HepG2 (cell line): ENCODE data around the gene TBXAS1. TPM values are rescaled to one million over a fixed set of nuclear protein-coding genes. Genes with fewer than 3 reads are reported as not detected.

Experiments used
- ATAC-seq: fragments of 200-7000 bp; cut with Tn5 transposase; 3 replicates; pipeline ENCODE4 v1.9.1; 2020; ENCODE audit warnings: mild to moderate bottlenecking, moderate library complexity
- BruUV-seq: library from RNA; stranded (reverse); fragments of 400-500 nt; replicated peaks from 2 replicates; lab custom pipeline; 2021; lab: Mats Ljungman, UMichigan
- CTCF ChIA-PET: fragments of 300-600 bp; formaldehyde crosslinking; extraction: SDS; loops from one replicate; lab custom pipeline; 2021; ENCODE audit warnings: low total read pairs, inconsistent platforms, low intra/inter-chr PET ratio; lab: Yijun Ruan, JAX
- POLR2A ChIA-PET: fragments of 350-600 bp; sonication (Branson Sonifier 250); formaldehyde crosslinking; loops from one replicate; lab custom pipeline; 2020; ENCODE audit warnings: antibody characterized with exemption, inconsistent platforms; lab: Yijun Ruan, JAX
- DNase-seq: peaks from one replicate; pipeline ENCODE4 v3.0.0-alpha.2; 2015; ENCODE audit warnings: low spot score
- FAIRE-seq: peaks from 3 replicates; lab custom pipeline; 2011; peaks lifted over from hg19 to GRCh38; lab: Jason Lieb, UNC
- H2AFZ ChIP-seq: one replicate; pipeline ENCODE4 v1.6.1; 2011; ENCODE audit warnings: low read length, inconsistent platforms
- H3K27ac ChIP-seq: fragments of 300-600 bp; 3 replicates; pipeline ENCODE4 v1.8.0; 2011; ENCODE audit warnings: mixed run types, mild to moderate bottlenecking, mixed read lengths, low read length, inconsistent platforms; ENCODE audit not compliant: insufficient read depth; ENCODE audit errors: extremely low read length
- H3K27me3 ChIP-seq, 2 experiments: fragments of 200-600 bp in 1 of 2; 2 replicates in 1 of 2; 3 replicates in 1 of 2; pipeline versions ENCODE4 v1.6.0 to v1.8.0; 2011; ENCODE audit warnings: low read length in 2 of 2, mild to moderate bottlenecking in 2 of 2, moderate library complexity in 2 of 2, inconsistent platforms in 1 of 2; ENCODE audit not compliant: insufficient read depth in 2 of 2, control insufficient read depth in 1 of 2
- H3K36me3 ChIP-seq, 2 experiments: fragments of 200-600 bp in 1 of 2; replicated peaks in 1 of 2; 2 replicates in 1 of 2; 3 replicates in 1 of 2; pipeline versions ENCODE4 v1.5.1 to v1.8.0; 2011; ENCODE audit warnings: low read length in 2 of 2, inconsistent platforms in 1 of 2; ENCODE audit not compliant: insufficient read depth in 2 of 2, control insufficient read depth in 1 of 2
- H3K4me1 ChIP-seq: 2 replicates; pipeline ENCODE4 v1.5.1; 2012; ENCODE audit warnings: low read length, inconsistent platforms; ENCODE audit not compliant: insufficient read depth
- H3K4me2 ChIP-seq: 2 replicates; pipeline ENCODE4 v1.6.0; 2011; ENCODE audit warnings: low read depth, low read length, inconsistent platforms
- H3K4me3 ChIP-seq, 3 experiments: fragments of 200-600 bp in 1 of 3; sonication (generic), shearing (Covaris generic) in 1 of 3; replicated peaks in 1 of 3; 2 replicates each; pipeline ENCODE4 v1.5.1; 2011 to 2016; ENCODE audit warnings: low read length in 3 of 3, inconsistent platforms in 2 of 3, low read depth in 2 of 3, mild to moderate bottlenecking in 2 of 3, control low read depth in 1 of 3, mixed read lengths in 1 of 3; ENCODE audit not compliant: insufficient read depth in 1 of 3
- H3K79me2 ChIP-seq: one replicate; pipeline ENCODE4 v1.6.1; 2011; ENCODE audit warnings: low read length, inconsistent platforms; ENCODE audit not compliant: insufficient read depth
- H3K9ac ChIP-seq: 2 replicates; pipeline ENCODE4 v1.6.0; 2011; ENCODE audit warnings: mild to moderate bottlenecking, low read depth, low read length, inconsistent platforms; ENCODE audit not compliant: insufficient read depth
- H3K9me3 ChIP-seq: 2 replicates; pipeline ENCODE4 v1.5.1; 2012; ENCODE audit warnings: mild to moderate bottlenecking, low read length
- H4K20me1 ChIP-seq: 2 replicates; pipeline ENCODE4 v1.6.0; 2011; ENCODE audit warnings: inconsistent platforms, mild to moderate bottlenecking, low read length, moderate library complexity; ENCODE audit not compliant: insufficient read depth
- CEBPB ChIP-seq: IDR thresholded peaks from 2 replicates; pipeline ENCODE4 v1.6.1; 2011; ENCODE audit warnings: low read depth, low read length, improper control_type of control experiment, borderline replicate concordance
- MAF1 ChIP-seq: sonication (generic); formaldehyde crosslinking; IDR thresholded peaks from 2 replicates; pipeline ENCODE4 v1.5.0; 2020; ENCODE audit warnings: missing genetic modification reagents, borderline replicate concordance
- SALL1 ChIP-seq: sonication (generic); formaldehyde crosslinking; IDR thresholded peaks from 2 replicates; pipeline ENCODE4 v1.8.0; 2022; ENCODE audit warnings: mild to moderate bottlenecking, missing genetic modification reagents
- ZNF549 ChIP-seq: sonication (generic); formaldehyde crosslinking; IDR thresholded peaks from 2 replicates; pipeline ENCODE4 v1.5.0; 2020; ENCODE audit warnings: missing genetic modification reagents
- ZNF768 ChIP-seq: sonication (generic); formaldehyde crosslinking; IDR thresholded peaks from 2 replicates; pipeline ENCODE4 v1.4.0; 2020; ENCODE audit warnings: missing genetic modification reagents
- WGBS: methylation state at CpG from one replicate; pipeline ENCODE4 v1.1.6; 2017; ENCODE audit warnings: low lambda C conversion rate; 5-methylcytosine and 5-hydroxymethylcytosine counted together
- in situ Hi-C: cut with HindIII; loops from 2 replicates; pipeline ENCODE4 v1.10.0; 2017; ENCODE audit warnings: low pct_unique_long_range_greater_than_20kb; ENCODE audit not compliant: extremely low pct_ligation_motif_present
- intact Hi-C: fragments of 100-400 bp; cut with micrococcal nuclease; formaldehyde crosslinking; loops from one replicate; pipeline ENCODE4 v1.10.0; 2022; ENCODE audit not compliant: unreplicated experiment
- polyA plus RNA-seq, 8 experiments: library from polyadenylated mRNA; depleted of rRNA in 3 of 8; stranded (reverse) in 7 of 8; unstranded in 1 of 8; fragments of >200 nt; fragmentation: Illumina TruSeq in 4 of 8; extraction: Trizol in 4 of 8; gene quantifications; 2 replicates each; pipeline versions ENCODE4 v1.2.1 to v1.2.3, GENCODE V29; 2011 to 2016; ENCODE audit warnings: low read depth in 4 of 8, missing spikeins in 1 of 8, mixed read lengths in 1 of 8; ENCODE audit not compliant: insufficient read depth in 1 of 8
- total RNA-seq, 5 experiments: library from RNA; depleted of rRNA; stranded (reverse); fragments of >200 nt; fragmentation: Illumina TruSeq; extraction: Trizol; gene quantifications; 2 replicates each; pipeline ENCODE4 v1.2.3, GENCODE V29; 2016; ENCODE audit warnings: low read depth in 1 of 5
- TF ChIP-seq, protein P1 (sequence below): sonication (generic); formaldehyde crosslinking; IDR thresholded peaks from 2 replicates; pipeline ENCODE4 v1.5.1; 2020; ENCODE audit warnings: missing genetic modification reagents, mild to moderate bottlenecking, borderline replicate concordance

Gene TBXAS1
- total and polyA plus RNA-seq, 2 of the 13 experiments (the other 11 are each of a cell fraction or from before 2014, with no cell fraction given) = 4.0 to 4.9 TPM

DNA sequence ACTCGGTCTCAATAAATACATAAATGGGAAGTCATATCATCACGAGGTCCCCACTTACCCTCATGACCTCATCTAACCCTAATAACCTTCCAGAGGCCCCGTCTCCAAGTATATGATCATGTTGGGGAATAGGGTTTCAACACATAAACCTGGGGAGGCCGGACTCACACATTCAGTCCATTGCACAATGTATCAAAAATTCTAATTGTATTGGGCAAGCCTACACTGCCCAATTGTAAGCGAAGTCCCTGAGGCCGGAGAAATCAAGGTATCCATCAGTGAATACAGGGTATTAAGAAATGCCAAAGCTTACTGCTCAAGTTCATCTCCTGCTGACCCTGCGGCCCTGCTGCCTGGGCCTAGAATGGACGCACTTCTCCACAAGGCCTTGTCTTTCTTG lies 164.1 kb downstream of the TBXAS1 start:
- peaks cover 0 to 26% of the 10 kb centered on the region in 2 experiments; a peak in 4 of 5 replicates for H3K27me3 ChIP-seq
- in situ Hi-C loops (no loop called here), intact Hi-C loops (no loop called here)
- H4K20me1 ChIP-seq = no peaks in the 10 kb centered on the region
- H3K27ac ChIP-seq = no peak overlapping the region
- no peak overlapping the region for H3K9ac ChIP-seq
- no peak for ATAC-seq
- TF ChIP-seq SALL1 (CRISPR knock-in tag) = no peak
- no peak for TF ChIP-seq MAF1
- TF ChIP-seq, protein P1, sequence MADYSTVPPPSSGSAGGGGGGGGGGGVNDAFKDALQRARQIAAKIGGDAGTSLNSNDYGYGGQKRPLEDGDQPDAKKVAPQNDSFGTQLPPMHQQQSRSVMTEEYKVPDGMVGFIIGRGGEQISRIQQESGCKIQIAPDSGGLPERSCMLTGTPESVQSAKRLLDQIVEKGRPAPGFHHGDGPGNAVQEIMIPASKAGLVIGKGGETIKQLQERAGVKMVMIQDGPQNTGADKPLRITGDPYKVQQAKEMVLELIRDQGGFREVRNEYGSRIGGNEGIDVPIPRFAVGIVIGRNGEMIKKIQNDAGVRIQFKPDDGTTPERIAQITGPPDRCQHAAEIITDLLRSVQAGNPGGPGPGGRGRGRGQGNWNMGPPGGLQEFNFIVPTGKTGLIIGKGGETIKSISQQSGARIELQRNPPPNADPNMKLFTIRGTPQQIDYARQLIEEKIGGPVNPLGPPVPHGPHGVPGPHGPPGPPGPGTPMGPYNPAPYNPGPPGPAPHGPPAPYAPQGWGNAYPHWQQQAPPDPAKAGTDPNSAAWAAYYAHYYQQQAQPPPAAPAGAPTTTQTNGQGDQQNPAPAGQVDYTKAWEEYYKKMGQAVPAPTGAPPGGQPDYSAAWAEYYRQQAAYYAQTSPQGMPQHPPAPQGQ (CRISPR knock-in tag) = no peak
- peak; percentile 50; the same call in 1 of the 2 replicates for TF ChIP-seq CEBPB
- no peak for FAIRE-seq
- no peak overlapping the region for H3K4me3 ChIP-seq
- no peak overlapping the region for H2AFZ ChIP-seq
- ChIA-PET POLR2A (no interaction called here), CTCF (no interaction called here)
- peaks cover 61% of the 10 kb centered on the region for H3K4me1 ChIP-seq
- BruUV-seq = no TSS peak
- H3K9me3 ChIP-seq = no peaks in the 10 kb centered on the region
- no peaks in the 10 kb centered on the region for H3K79me2 ChIP-seq
- DNase-seq = no peak
- no peaks in the 10 kb centered on the region for H3K36me3 ChIP-seq
- no peak overlapping the region for H3K4me2 ChIP-seq
- WGBS = 74% methylated on average over 8 of the region's 8 CpGs

DNA sequence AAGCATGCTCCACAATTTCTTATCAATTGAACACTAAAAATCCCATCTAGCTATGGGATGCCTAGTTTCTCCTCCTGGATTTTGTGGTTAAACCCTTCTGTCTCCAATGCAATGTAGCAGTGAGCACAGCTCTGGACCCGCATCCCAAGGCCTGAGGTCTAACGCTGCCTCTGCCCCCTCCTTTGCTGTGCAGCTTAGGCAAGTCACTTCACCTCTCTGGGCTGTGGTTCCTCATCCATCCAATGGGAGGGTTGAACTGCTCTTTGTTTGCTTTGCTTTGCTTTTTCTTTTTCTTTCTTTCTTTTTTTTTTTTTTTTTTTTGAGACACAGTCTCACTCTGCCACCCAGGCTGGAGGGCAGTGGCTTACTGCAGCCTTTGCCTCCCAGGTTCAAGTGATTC lies 164.5 kb downstream of the TBXAS1 start:
- H3K27me3 ChIP-seq = peaks cover 0 to 26% of the 10 kb centered on the region in 2 experiments; a peak in 3 of 5 replicates
- H4K20me1 ChIP-seq = no peaks in the 10 kb centered on the region
- ChIA-PET CTCF (no interaction called here), POLR2A (no interaction called here)
- no peak for FAIRE-seq
- peaks cover 61% of the 10 kb centered on the region for H3K4me1 ChIP-seq
- in situ Hi-C loops (no loop called here), intact Hi-C loops (no loop called here)
- BruUV-seq = no TSS peak
- 49% methylated on average over 2 of the region's 2 CpGs for WGBS
- no peak overlapping the region for H3K4me3 ChIP-seq
- no peak overlapping the region for H3K27ac ChIP-seq
- TF ChIP-seq ZNF768 (CRISPR knock-in tag) = peak; percentile 90
- TF ChIP-seq ZNF549 (CRISPR knock-in tag) = no peak
- no peaks in the 10 kb centered on the region for H3K79me2 ChIP-seq
- ATAC-seq = no peak
- H3K36me3 ChIP-seq = no peaks in the 10 kb centered on the region
- H2AFZ ChIP-seq = no peak overlapping the region
- H3K9ac ChIP-seq = no peak overlapping the region
- no peaks in the 10 kb centered on the region for H3K9me3 ChIP-seq
- no peak for DNase-seq
- no peak overlapping the region for H3K4me2 ChIP-seq
